PC-3 (cell line): ENCODE data around the gene EVL. TPM values are rescaled to one million over a fixed set of nuclear protein-coding genes. Genes with fewer than 3 reads are reported as not detected.

Experiments used
- ATAC-seq: fragments of 200-7000 bp; cut with Tn5 transposase; 2 replicates; pipeline ENCODE4 v1.9.1; 2020; ENCODE audit warnings: mild to moderate bottlenecking, moderate library complexity
- BruUV-seq: library from RNA; stranded (reverse); fragments of 400-500 nt; replicated peaks from 2 replicates; lab custom pipeline; 2021; lab: Mats Ljungman, UMichigan
- CTCF ChIA-PET: fragments of 300-600 bp; sonication (Branson Sonifier 250); formaldehyde crosslinking; loops from one replicate; lab custom pipeline; 2022; ENCODE audit warnings: antibody characterized with exemption; lab: Charles Lee
- POLR2A ChIA-PET: fragments of 300-600 bp; sonication (Branson Sonifier 250); formaldehyde crosslinking; loops from one replicate; lab custom pipeline; 2022; ENCODE audit warnings: antibody characterized with exemption; ENCODE audit not compliant: unreplicated experiment; lab: Charles Lee
- DNase-seq: peaks from one replicate; pipeline ENCODE4 v3.0.0-alpha.2; 2015
- H2AFZ ChIP-seq: fragments of 300-600 bp; sonication (generic); 2 replicates; pipeline ENCODE4 v1.6.0; 2016; ENCODE audit warnings: antibody characterized with exemption, low read length
- H3F3A ChIP-seq: fragments of 300-600 bp; sonication (generic); one replicate; pipeline ENCODE4 v1.6.0; 2017; ENCODE audit warnings: antibody characterized with exemption, low read length, control low read depth, mild to moderate bottlenecking; ENCODE audit not compliant: unreplicated experiment
- H3K27ac ChIP-seq: fragments of 300-600 bp; sonication (generic); 2 replicates; pipeline ENCODE4 v1.5.1; 2016; ENCODE audit warnings: mild to moderate bottlenecking, low read length
- H3K27me3 ChIP-seq: fragments of 300-600 bp; sonication (generic); 2 replicates; pipeline ENCODE4 v1.6.1; 2016; ENCODE audit warnings: low read length, mixed read lengths
- H3K36me3 ChIP-seq: fragments of 300-600 bp; sonication (generic); 2 replicates; pipeline ENCODE4 v1.6.1; 2016; ENCODE audit warnings: low read depth, mixed run types, low read length, mixed read lengths
- H3K4me1 ChIP-seq: fragments of 300-600 bp; sonication (generic); 2 replicates; pipeline ENCODE4 v1.5.1; 2016; ENCODE audit warnings: low read length; ENCODE audit not compliant: insufficient read depth
- H3K4me2 ChIP-seq: fragments of 300-600 bp; sonication (generic); 2 replicates; pipeline ENCODE4 v1.6.0; 2016; ENCODE audit warnings: low read length
- H3K4me3 ChIP-seq: fragments of 300-600 bp; sonication (generic); 2 replicates; pipeline ENCODE4 v1.5.1; 2016; ENCODE audit warnings: mild to moderate bottlenecking, low read length, mixed read lengths
- H3K79me2 ChIP-seq: fragments of 300-600 bp; sonication (generic); 2 replicates; pipeline ENCODE4 v1.6.1; 2017; ENCODE audit warnings: low read length, mixed read lengths
- H3K9ac ChIP-seq: fragments of 300-600 bp; sonication (generic); 2 replicates; pipeline ENCODE4 v1.6.0; 2016; ENCODE audit warnings: mild to moderate bottlenecking, low read length
- H3K9me2 ChIP-seq: fragments of 300-600 bp; sonication (generic); replicated peaks from 2 replicates; pipeline ENCODE4 v1.6.1; 2016; ENCODE audit warnings: mixed run types, low read length, mixed read lengths
- H3K9me3 ChIP-seq: fragments of 300-600 bp; sonication (generic); 2 replicates; pipeline ENCODE4 v1.6.1; 2016; ENCODE audit warnings: low read length, mixed read lengths
- H4K20me1 ChIP-seq: fragments of 300-600 bp; sonication (generic); 2 replicates; pipeline ENCODE4 v1.6.1; 2016; ENCODE audit warnings: low read length, mixed read lengths
- CTCF ChIP-seq: fragments of 300-600 bp; sonication (generic); conservative IDR thresholded peaks from 2 replicates; pipeline ENCODE4 v1.5.1; 2017; ENCODE audit warnings: antibody characterized with exemption, low read depth, mild to moderate bottlenecking, low read length
- EZH2 ChIP-seq: fragments of 300-600 bp; sonication (generic); IDR thresholded peaks from one replicate; pipeline ENCODE4 v1.6.1; 2017; ENCODE audit warnings: antibody characterized with exemption, mild to moderate bottlenecking, low read length; ENCODE audit not compliant: unreplicated experiment
- EZH2phosphoT487 ChIP-seq: fragments of 300-600 bp; sonication (generic); IDR thresholded peaks from 2 replicates; pipeline ENCODE4 v1.6.1; 2018; ENCODE audit warnings: mild to moderate bottlenecking, antibody characterized with exemption, low read length, borderline replicate concordance
- intact Hi-C: fragments of 100-400 bp; cut with micrococcal nuclease; formaldehyde crosslinking; loops from 2 replicates; pipeline ENCODE4 v1.9.0; 2023
- total RNA-seq: library from RNA; depleted of rRNA; stranded (reverse); fragments of >200 nt; gene quantifications from 2 replicates; pipeline ENCODE4 v1.2.3, GENCODE V29; 2014

EVL gene
- total RNA-seq, 1 experiment from 2014 or later = 26.5 TPM

GRCh38 chr14:100096656-100097055, 31.4 kb downstream of the EVL start:
- peak; percentile 67 for ATAC-seq
- Histone ChIP-seq H3K9ac (no peak overlapping the region), H4K20me1 (no peaks in the 10 kb centered on the region), H3K4me2 (no peak overlapping the region), H3F3A (peaks cover 3% of the 10 kb centered on the region), H3K9me2 (no peaks in the 10 kb centered on the region), H3K4me1 (peaks cover 20% of the 10 kb centered on the region), H3K27ac (no peak overlapping the region), H3K36me3 (no peaks in the 10 kb centered on the region), H2AFZ (no peak overlapping the region), H3K4me3 (no peak overlapping the region), H3K9me3 (no peaks in the 10 kb centered on the region), H3K27me3 (no peaks in the 10 kb centered on the region), H3K79me2 (no peaks in the 10 kb centered on the region)
- intact Hi-C loops = no loop called here
- DNase-seq = peak; percentile 40
- POLR2A ChIA-PET = no interaction called here
- CTCF ChIA-PET = interaction anchor here (0.5 kb wide), 1 partner anchor 13 kb away, joined by 15 read pairs; no protein-coding TSS in a partner anchor
- TF ChIP-seq CTCF (no peak), EZH2phosphoT487 (no peak), EZH2 (no peak)
- no TSS peak for BruUV-seq

- ATAC-seq (no peak), DNase-seq (no peak)
- H3K27ac ChIP-seq = no peak overlapping the region
- H3F3A ChIP-seq = peaks cover 3% of the 10 kb centered on the region
- intact Hi-C loops = no loop called here
- no peaks in the 10 kb centered on the region for H3K36me3 ChIP-seq
- no peaks in the 10 kb centered on the region for H3K27me3 ChIP-seq
- no peak overlapping the region for H2AFZ ChIP-seq
- H3K9me3 ChIP-seq = no peaks in the 10 kb centered on the region
- H4K20me1 ChIP-seq = no peaks in the 10 kb centered on the region
- H3K4me3 ChIP-seq = no peak overlapping the region
- TF ChIP-seq EZH2 = no peak
- no peak for TF ChIP-seq EZH2phosphoT487
- no peak for TF ChIP-seq CTCF
- ChIA-PET POLR2A (no interaction called here), CTCF (no interaction called here)
- H3K4me2 ChIP-seq = no peak overlapping the region
- H3K79me2 ChIP-seq = no peaks in the 10 kb centered on the region
- no peak overlapping the region for H3K9ac ChIP-seq
- BruUV-seq = no TSS peak
- peaks cover 12% of the 10 kb centered on the region for H3K4me1 ChIP-seq
- H3K9me2 ChIP-seq = no peaks in the 10 kb centered on the region
Measured at GRCh38 chr14:100098171-100098570, 32.9 kb downstream of the EVL start.

DNA sequence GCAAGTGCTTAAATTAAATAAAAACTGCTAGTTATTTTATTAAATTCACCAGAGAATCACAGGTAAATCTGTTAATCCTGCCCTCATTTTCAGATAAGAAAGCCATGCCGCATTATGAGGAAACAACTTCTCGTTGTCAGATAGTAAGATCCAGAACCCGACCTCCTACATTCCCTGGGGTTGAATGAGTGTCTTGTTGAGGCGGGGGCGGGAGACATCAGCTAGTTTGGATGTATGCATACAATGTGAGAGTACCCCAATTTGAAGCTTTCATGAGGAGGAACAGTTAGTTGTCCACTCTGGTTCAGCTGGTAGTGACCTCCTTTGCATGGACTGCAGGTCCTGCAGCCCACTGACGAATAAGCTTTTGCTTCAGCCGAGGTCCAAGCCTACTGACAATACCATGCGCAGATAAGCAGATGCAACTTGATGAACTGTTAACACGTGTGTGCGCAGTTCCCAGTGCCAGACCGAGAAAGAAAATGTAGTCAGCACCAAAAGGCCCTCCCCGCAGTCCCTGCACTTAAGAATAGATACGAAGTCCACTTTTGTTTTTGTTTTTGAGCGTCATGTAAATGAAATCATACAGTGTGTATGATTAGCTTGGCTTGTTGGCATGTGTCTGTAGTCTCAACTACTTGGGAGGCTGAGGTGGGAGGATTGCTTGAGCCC, 34.9 kb downstream of the EVL start:
- BruUV-seq = no TSS peak
- peaks cover 3% of the 10 kb centered on the region for H3F3A ChIP-seq
- no peak overlapping the region for H3K9ac ChIP-seq
- ChIA-PET CTCF (interaction anchor here (0.6 to 0.7 kb wide), 2 partner anchors 9 to 149 kb away, joined by 5 to 6 read pairs; no protein-coding TSS in a partner anchor), POLR2A (no interaction called here)
- no peak overlapping the region for H3K4me3 ChIP-seq
- intact Hi-C loops = no loop called here
- H3K9me3 ChIP-seq = no peaks in the 10 kb centered on the region
- TF ChIP-seq EZH2 = no peak
- no peak for TF ChIP-seq CTCF
- TF ChIP-seq EZH2phosphoT487 = no peak
- H2AFZ ChIP-seq = no peak overlapping the region
- no peaks in the 10 kb centered on the region for H3K79me2 ChIP-seq
- peaks cover 24% of the 10 kb centered on the region for H3K4me1 ChIP-seq
- no peaks in the 10 kb centered on the region for H3K9me2 ChIP-seq
- H3K27ac ChIP-seq = no peak overlapping the region
- H3K27me3 ChIP-seq = no peaks in the 10 kb centered on the region
- DNase-seq (no peak), ATAC-seq (no peak)
- H3K36me3 ChIP-seq = no peaks in the 10 kb centered on the region
- H3K4me2 ChIP-seq = no peak overlapping the region
- H4K20me1 ChIP-seq = no peaks in the 10 kb centered on the region
